Lung microvascular endothelial cell (primary cell): ENCODE results near the gene PTCHD1. TPM values are rescaled to one million over a fixed set of nuclear protein-coding genes. Genes with fewer than 3 reads are reported as not detected.

Source experiments
- DNase-seq, 2 donors: peaks; one replicate each; pipeline versions ENCODE4 v3.0.0 to v3.0.0-alpha.2; 2010; ENCODE audit warnings: low read depth in 2 of 2
- total RNA-seq: library from RNA; depleted of rRNA; stranded (reverse); fragments of >200 nt; gene quantifications from 2 replicates; pipeline ENCODE4 v1.2.1, GENCODE V29; 2014

The PTCHD1 gene
- total RNA-seq, result not detected in 2 replicates

GRCh38 chrX:23334848-23335599 lies at the start of gene PTCHD1:
Gene PTCHD1 (plus strand): TSS chrX:23334849. CDS start chrX:23334876, 27 bp downstream.
- peak in 1 of 2 donors; percentile 2 for DNase-seq

GRCh38 chrX:23286731-23287130 lies 47.9 kb upstream of the PTCHD1 start:
- no peak for DNase-seq

GRCh38 chrX:23287191-23287725 lies 47.4 kb upstream of the PTCHD1 start:
- DNase-seq, result no peak

- no peak for DNase-seq
These were observed 42.2 kb upstream of the PTCHD1 start for GRCh38 chrX:23292354-23292987.

GRCh38 chrX:23292988-23293651 lies 41.5 kb upstream of the PTCHD1 start:
- DNase-seq, result no peak

- DNase-seq, result no peak
These were observed 29.8 kb upstream of the PTCHD1 start for GRCh38 chrX:23304881-23305280.

GRCh38 chrX:23311731-23312130 lies 22.9 kb upstream of the PTCHD1 start:
- DNase-seq, result no peak

GRCh38 chrX:23312136-23312535 lies 22.5 kb upstream of the PTCHD1 start:
- DNase-seq, result no peak

- DNase-seq, result peak; percentile 14 to 48
These were observed 16.6 kb upstream of the PTCHD1 start for GRCh38 chrX:23317799-23318724.

- peak in 1 of 2 donors; percentile 12 for DNase-seq
These were observed 7.5 kb upstream of the PTCHD1 start for GRCh38 chrX:23327104-23327503.

GRCh38 chrX:23331701-23332100 lies 2.9 kb upstream of the PTCHD1 start:
- DNase-seq, result no peak

GRCh38 chrX:23332101-23332887 lies 2.4 kb upstream of the PTCHD1 start:
- peak in 1 of 2 donors; percentile 32 for DNase-seq

GRCh38 chrX:23332888-23333821 lies 1.5 kb upstream of the PTCHD1 start:
- DNase-seq, result peak in 1 of 2 donors; percentile 1

GRCh38 chrX:23333842-23334520 lies 668 bp upstream of the PTCHD1 start:
- DNase-seq, result peak in 1 of 2 donors; percentile 2

GRCh38 chrX:23334521-23334847 lies 165 bp upstream of the PTCHD1 start:
- DNase-seq, result no peak

- no peak for DNase-seq
These were observed 3.7 kb downstream of the PTCHD1 start for GRCh38 chrX:23338334-23338733.

GRCh38 chrX:23341452-23341851 lies 6.8 kb downstream of the PTCHD1 start:
- DNase-seq, result no peak

GRCh38 chrX:23344238-23344903 lies 9.7 kb downstream of the PTCHD1 start:
- DNase-seq, result no peak
